Left ventricle myocardium inferior (tissue), 1 donor: ENCODE measurements around the gene FCHO2. TPM values are rescaled to one million over a fixed set of nuclear protein-coding genes. Genes with fewer than 3 reads are reported as not detected.

Experiments used
- DNase-seq: peaks from one replicate; pipeline ENCODE4 v3.0.0-alpha.2; 2020
- H3K27ac ChIP-seq: fragments of 200-600 bp; replicated peaks from 2 replicates; pipeline ENCODE4 v1.8.0; 2021
- H3K27me3 ChIP-seq: fragments of 200-600 bp; 2 replicates; pipeline ENCODE4 v1.8.0; 2021; ENCODE audit warnings: low read depth
- H3K36me3 ChIP-seq: fragments of 200-600 bp; 2 replicates; pipeline ENCODE4 v1.8.0; 2021
- H3K4me1 ChIP-seq: fragments of 200-600 bp; 2 replicates; pipeline ENCODE4 v1.8.0; 2021
- H3K4me3 ChIP-seq: fragments of 200-600 bp; 2 replicates; pipeline ENCODE4 v1.8.0; 2021; ENCODE audit warnings: mild to moderate bottlenecking, moderate library complexity
- H3K9me3 ChIP-seq: fragments of 200-600 bp; replicated peaks from 2 replicates; pipeline ENCODE4 v1.8.0; 2021
- intact Hi-C: fragments of 100-400 bp; cut with micrococcal nuclease; formaldehyde crosslinking; loops from one replicate; pipeline ENCODE4 v1.11.0; 2022
- total RNA-seq: library from RNA; stranded (reverse); fragmentation: NEBNext Ultra II Directional; extraction: Animal tissue kit (Norgen Biotek cat#: 25700); gene quantifications from one replicate; pipeline ENCODE4 v1.2.1, GENCODE V29; 2021
- TF ChIP-seq, protein P1 (sequence below): fragments of 200-600 bp; IDR thresholded peaks from 2 replicates; pipeline ENCODE4 v1.8.0; 2021; ENCODE audit warnings: antibody characterized with exemption, mild to moderate bottlenecking, borderline replicate concordance
- donor health status: DM: no; HTN: yes; CAD: no; lungs with severe emphysema.

FCHO2 gene
- total RNA-seq, 1 donor from 2014 or later: 23.3 TPM

DNA sequence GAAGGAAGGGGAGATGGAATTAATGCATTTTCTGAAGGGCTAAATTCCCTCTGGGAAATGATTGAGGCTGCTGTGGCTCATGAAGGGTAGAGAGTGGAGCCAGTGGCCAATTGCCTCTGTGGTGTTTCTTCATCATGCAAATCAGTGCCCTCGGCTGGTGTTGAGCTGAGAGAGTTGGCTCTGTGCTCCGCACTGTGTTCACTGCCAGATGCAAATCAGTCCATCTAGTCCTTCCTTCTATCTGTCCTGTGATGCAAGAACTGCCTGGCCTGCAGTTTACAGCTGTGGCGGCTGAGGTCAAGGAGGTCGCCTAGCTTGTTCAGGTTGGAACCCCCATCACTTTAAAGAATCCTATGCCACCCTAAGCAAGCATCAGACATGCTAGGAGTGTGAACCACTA lies 170.5 kb downstream of the FCHO2 start:
- Histone ChIP-seq H3K27ac (no peak overlapping the region), H3K9me3 (no peaks in the 10 kb centered on the region), H3K4me1 (no peaks in the 10 kb centered on the region), H3K27me3 (peaks cover 51% of the 10 kb centered on the region), H3K36me3 (no peaks in the 10 kb centered on the region), H3K4me3 (no peak overlapping the region)
- TF ChIP-seq, protein P1, sequence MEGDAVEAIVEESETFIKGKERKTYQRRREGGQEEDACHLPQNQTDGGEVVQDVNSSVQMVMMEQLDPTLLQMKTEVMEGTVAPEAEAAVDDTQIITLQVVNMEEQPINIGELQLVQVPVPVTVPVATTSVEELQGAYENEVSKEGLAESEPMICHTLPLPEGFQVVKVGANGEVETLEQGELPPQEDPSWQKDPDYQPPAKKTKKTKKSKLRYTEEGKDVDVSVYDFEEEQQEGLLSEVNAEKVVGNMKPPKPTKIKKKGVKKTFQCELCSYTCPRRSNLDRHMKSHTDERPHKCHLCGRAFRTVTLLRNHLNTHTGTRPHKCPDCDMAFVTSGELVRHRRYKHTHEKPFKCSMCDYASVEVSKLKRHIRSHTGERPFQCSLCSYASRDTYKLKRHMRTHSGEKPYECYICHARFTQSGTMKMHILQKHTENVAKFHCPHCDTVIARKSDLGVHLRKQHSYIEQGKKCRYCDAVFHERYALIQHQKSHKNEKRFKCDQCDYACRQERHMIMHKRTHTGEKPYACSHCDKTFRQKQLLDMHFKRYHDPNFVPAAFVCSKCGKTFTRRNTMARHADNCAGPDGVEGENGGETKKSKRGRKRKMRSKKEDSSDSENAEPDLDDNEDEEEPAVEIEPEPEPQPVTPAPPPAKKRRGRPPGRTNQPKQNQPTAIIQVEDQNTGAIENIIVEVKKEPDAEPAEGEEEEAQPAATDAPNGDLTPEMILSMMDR: no peak
- intact Hi-C loops: no loop called here
- no peak for DNase-seq

DNA sequence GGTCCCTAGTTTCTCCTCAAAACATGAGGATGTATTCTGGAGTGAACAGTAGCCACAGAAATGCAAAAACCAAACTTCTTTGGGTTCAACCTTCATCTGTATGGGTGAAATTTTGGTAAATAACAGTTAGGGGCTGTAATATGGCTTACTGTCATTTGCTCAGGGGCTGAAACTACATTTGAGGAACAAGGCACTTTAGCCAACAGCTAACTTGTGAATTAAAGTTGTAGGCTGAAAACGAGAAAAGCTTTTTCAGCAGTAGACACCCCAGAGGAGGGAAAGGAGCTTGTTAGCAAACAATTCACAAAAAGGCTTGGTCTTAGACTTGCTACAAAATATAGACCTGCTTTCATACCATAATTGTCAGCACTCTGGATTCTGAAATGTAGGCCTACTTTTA lies 171.1 kb downstream of the FCHO2 start:
- peaks cover 46% of the 10 kb centered on the region for H3K27me3 ChIP-seq

DNA sequence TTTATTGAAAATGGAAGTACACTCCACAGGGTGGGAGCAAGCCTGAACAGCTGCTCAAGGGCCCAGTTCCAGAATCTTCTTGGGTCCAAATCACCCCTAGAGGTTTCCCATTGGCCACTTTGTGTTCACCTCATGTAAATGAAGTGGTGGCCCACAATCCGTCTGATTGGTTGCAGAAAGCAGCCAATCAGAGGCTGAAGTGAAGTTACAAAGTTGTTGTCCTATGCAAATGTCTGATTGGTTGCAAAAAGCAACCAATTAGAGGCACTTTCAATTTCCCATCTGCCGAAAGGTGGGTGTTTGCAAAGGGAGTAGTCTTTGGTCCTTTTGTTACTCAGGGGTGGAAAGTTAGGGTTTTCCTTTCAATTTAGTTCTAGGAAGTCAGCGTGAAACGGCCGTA lies 173.3 kb downstream of the FCHO2 start:
- DNase-seq: no peak
- H3K27me3 ChIP-seq: peaks cover 25% of the 10 kb centered on the region
- H3K9me3 ChIP-seq: no peaks in the 10 kb centered on the region
- no peaks in the 10 kb centered on the region for H3K4me1 ChIP-seq
- H3K36me3 ChIP-seq: no peaks in the 10 kb centered on the region
- TF ChIP-seq, protein P1: no peak
- intact Hi-C loops: no loop called here
- no peak overlapping the region for H3K27ac ChIP-seq
- H3K4me3 ChIP-seq: no peak overlapping the region

More for the DNA sequence above, 171.1 kb downstream of the FCHO2 start:
- TF ChIP-seq, protein P1: no peak
- Histone ChIP-seq H3K36me3 (no peaks in the 10 kb centered on the region), H3K4me3 (no peak overlapping the region), H3K4me1 (no peaks in the 10 kb centered on the region), H3K9me3 (no peaks in the 10 kb centered on the region), H3K27ac (no peak overlapping the region)
- intact Hi-C loops: no loop called here
- no peak for DNase-seq

DNA sequence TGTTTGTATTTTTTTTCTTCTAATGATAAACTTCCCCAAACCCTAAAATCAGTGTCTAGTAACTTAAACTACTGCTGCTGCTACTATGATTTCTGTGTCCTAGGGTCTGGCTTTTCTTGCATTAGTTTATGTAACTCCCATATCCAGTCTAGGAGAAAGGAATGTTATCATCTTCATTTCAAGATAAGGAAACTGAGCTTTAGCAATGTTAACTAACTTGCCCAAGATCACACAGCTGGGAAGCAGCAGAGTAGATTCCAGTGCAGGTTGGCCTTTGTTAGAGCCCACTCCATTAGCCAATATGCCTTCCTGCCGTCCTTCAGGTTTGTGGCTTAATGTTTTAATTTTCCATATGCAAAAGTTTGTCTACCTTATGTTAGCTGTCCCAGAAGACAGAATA lies 175.0 kb downstream of the FCHO2 start:
- Histone ChIP-seq H3K9me3 (no peaks in the 10 kb centered on the region), H3K27ac (no peak overlapping the region), H3K4me3 (no peak overlapping the region), H3K36me3 (no peaks in the 10 kb centered on the region), H3K27me3 (peaks cover 25% of the 10 kb centered on the region), H3K4me1 (no peaks in the 10 kb centered on the region)
- no peak for DNase-seq
- intact Hi-C loops: no loop called here
- TF ChIP-seq, protein P1: no peak

DNA sequence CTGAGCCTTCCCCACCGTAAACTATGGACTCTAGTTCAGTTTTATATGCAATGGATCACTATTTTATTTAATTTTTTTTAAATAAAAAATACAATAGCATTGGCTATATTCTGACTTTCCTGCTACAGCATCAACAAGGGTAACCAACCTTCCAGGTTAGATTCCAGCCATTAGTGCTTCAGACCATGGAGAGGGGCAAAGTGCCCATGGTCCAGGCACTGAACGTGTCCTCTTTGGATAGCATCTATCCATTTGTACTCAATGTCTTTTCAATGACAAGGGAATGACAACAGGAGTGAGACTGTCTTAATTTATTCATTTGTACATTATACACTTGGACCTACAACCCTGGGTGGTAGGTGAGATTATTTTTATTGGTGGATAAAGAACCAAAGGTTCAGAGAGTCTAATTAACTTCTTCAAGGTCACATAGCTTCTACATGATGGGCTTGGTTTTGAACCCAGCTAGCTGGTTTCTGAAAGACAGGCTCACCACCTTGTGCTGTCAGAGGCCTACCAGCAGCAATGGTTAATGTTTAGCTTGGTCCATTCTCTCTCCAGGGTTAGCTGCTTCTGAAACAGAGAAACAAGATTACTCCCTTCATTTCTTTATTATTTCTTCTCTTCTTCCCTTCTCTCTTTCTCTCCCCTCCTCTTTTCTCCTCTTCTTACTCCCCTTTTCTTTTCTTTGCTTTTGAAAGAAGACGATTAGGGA lies 176.0 kb downstream of the FCHO2 start:
- intact Hi-C loops: no loop called here
- no peak for DNase-seq
- H3K9me3 ChIP-seq: no peaks in the 10 kb centered on the region
- TF ChIP-seq, protein P1: no peak
- H3K4me1 ChIP-seq: no peaks in the 10 kb centered on the region
- peaks cover 36% of the 10 kb centered on the region for H3K27me3 ChIP-seq
- no peaks in the 10 kb centered on the region for H3K36me3 ChIP-seq
- H3K27ac ChIP-seq: no peak overlapping the region
- no peak overlapping the region for H3K4me3 ChIP-seq
